HL-60 (cell line): Measurements from ENCODE around the gene DYRK1A.
"Not testable (repeated sequence)": the region's sequence is repeated elsewhere in the genome, so short reads cannot be mapped to it uniquely, and the experiment has no call there.

ENCODE experiments used
- DNase-seq, 2 experiments: peaks; one replicate each; pipeline ENCODE4 v3.0.0-alpha.2; 2010 to 2020; ENCODE audit warnings: low read depth in 1 of 2, low spot score in 1 of 2
- H3K27ac ChIP-seq: fragments of 250-450 bp; sonication (Bioruptor Pico); replicated peaks from 2 replicates; pipeline ENCODE4 v1.5.1; 2020; ENCODE audit warnings: mild to moderate bottlenecking, moderate library complexity
- H3K27me3 ChIP-seq: fragments of 250-450 bp; sonication (Bioruptor Pico); 2 replicates; pipeline ENCODE4 v1.5.1; 2021; ENCODE audit warnings: mild to moderate bottlenecking, moderate library complexity; ENCODE audit not compliant: insufficient read depth, poor library complexity, severe bottlenecking
- H3K4me3 ChIP-seq: replicated peaks from 2 replicates; pipeline ENCODE4 v1.5.1; 2011; ENCODE audit warnings: mild to moderate bottlenecking, control low read depth, low read length; ENCODE audit not compliant: insufficient read depth
- GABPA ChIP-seq: IDR thresholded peaks from 2 replicates; pipeline ENCODE4 v1.6.1; 2012; ENCODE audit warnings: low read depth
- POLR2AphosphoS5 ChIP-seq: IDR thresholded peaks from 2 replicates; pipeline ENCODE4 v1.6.1; 2012; ENCODE audit warnings: low read depth
- SPI1 ChIP-seq: IDR thresholded peaks from 2 replicates; pipeline ENCODE4 v1.6.1; 2012; ENCODE audit warnings: low read depth, mild to moderate bottlenecking, borderline replicate concordance
- long read RNA-seq: library from polyadenylated mRNA; unstranded; transcript quantifications from one replicate; pipeline ENCODE4 v2.0.0, GENCODE V29; 2020
- TF ChIP-seq, protein P1 (sequence below): IDR thresholded peaks from 2 replicates; pipeline ENCODE4 v1.6.1; 2012; ENCODE audit warnings: low read depth; ENCODE audit not compliant: insufficient replicate concordance
- TF ChIP-seq, protein P2 (sequence below): IDR thresholded peaks from one replicate; pipeline ENCODE4 v1.5.1; 2011; ENCODE audit warnings: low read length, control low read depth, inconsistent platforms; ENCODE audit not compliant: insufficient read depth

The DYRK1A gene
- long read RNA-seq, partial matches to known transcripts = 3 of 13 reads
- long read RNA-seq, other reads (novel, unspliced or antisense) = 10 of 13 reads

DNA sequence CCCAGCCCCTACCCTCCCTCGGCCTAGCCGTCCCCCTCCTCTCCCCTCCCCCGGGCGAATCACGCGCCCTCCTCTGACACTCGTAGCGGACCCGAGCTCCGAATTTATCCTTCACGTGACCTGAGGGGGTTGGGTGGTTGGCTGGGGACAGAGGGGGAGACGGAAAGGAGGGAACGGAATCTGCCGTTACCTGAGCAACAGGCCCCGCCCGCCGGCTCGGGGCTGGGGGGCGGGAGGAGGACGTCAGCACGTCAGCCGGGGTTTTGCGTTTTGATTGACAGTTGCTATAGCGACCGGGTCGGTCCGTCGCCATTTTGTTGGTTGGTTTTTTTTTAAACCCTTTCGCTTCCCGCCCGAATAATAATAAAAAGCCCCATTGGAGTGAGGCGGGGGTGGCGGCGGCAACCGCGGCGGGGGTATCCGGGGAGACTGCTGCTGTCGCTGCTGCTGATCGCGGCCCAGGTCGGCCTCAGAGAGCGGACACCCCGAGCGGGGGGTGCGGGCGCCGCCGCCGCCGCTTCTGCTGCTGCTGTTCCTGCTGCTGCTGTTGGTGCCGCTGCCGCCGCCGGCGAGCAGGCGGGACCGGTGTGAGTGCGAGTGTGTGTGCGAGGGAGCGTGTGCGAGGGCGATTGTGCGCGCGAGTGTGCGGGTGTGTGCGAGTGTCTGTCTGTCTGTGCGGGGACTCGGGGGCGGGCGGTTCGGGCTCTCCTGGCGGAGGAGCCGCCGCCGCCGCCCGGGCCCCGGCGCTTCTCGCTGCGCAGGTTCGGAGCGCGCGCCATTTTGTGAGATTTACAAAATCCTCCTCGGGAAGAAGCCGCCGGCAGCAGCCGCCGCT lies at the start of gene DYRK1A:
DYRK1A (plus strand) TSS at position 292 of the 835 bp plus-strand sequence. CDS start 53,602 bp downstream, outside the sequence.
- Histone ChIP-seq H3K27ac (peak within 1 kb of the TSS; percentile 100), H3K27me3 (no peaks in the 10 kb centered on the region), H3K4me3 (peak within 1 kb of the TSS; percentile 63)
- peak; percentile 99 for DNase-seq
- TF ChIP-seq GABPA (no peak; the same call in 1 of the 2 replicates), SPI1 (no peak), POLR2AphosphoS5 (peak; percentile 63; the same call in 1 of the 2 replicates)
- TF ChIP-seq, protein P1, sequence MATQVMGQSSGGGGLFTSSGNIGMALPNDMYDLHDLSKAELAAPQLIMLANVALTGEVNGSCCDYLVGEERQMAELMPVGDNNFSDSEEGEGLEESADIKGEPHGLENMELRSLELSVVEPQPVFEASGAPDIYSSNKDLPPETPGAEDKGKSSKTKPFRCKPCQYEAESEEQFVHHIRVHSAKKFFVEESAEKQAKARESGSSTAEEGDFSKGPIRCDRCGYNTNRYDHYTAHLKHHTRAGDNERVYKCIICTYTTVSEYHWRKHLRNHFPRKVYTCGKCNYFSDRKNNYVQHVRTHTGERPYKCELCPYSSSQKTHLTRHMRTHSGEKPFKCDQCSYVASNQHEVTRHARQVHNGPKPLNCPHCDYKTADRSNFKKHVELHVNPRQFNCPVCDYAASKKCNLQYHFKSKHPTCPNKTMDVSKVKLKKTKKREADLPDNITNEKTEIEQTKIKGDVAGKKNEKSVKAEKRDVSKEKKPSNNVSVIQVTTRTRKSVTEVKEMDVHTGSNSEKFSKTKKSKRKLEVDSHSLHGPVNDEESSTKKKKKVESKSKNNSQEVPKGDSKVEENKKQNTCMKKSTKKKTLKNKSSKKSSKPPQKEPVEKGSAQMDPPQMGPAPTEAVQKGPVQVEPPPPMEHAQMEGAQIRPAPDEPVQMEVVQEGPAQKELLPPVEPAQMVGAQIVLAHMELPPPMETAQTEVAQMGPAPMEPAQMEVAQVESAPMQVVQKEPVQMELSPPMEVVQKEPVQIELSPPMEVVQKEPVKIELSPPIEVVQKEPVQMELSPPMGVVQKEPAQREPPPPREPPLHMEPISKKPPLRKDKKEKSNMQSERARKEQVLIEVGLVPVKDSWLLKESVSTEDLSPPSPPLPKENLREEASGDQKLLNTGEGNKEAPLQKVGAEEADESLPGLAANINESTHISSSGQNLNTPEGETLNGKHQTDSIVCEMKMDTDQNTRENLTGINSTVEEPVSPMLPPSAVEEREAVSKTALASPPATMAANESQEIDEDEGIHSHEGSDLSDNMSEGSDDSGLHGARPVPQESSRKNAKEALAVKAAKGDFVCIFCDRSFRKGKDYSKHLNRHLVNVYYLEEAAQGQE = peak; percentile 49
- TF ChIP-seq, protein P2, sequence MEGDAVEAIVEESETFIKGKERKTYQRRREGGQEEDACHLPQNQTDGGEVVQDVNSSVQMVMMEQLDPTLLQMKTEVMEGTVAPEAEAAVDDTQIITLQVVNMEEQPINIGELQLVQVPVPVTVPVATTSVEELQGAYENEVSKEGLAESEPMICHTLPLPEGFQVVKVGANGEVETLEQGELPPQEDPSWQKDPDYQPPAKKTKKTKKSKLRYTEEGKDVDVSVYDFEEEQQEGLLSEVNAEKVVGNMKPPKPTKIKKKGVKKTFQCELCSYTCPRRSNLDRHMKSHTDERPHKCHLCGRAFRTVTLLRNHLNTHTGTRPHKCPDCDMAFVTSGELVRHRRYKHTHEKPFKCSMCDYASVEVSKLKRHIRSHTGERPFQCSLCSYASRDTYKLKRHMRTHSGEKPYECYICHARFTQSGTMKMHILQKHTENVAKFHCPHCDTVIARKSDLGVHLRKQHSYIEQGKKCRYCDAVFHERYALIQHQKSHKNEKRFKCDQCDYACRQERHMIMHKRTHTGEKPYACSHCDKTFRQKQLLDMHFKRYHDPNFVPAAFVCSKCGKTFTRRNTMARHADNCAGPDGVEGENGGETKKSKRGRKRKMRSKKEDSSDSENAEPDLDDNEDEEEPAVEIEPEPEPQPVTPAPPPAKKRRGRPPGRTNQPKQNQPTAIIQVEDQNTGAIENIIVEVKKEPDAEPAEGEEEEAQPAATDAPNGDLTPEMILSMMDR = no peak

DNA sequence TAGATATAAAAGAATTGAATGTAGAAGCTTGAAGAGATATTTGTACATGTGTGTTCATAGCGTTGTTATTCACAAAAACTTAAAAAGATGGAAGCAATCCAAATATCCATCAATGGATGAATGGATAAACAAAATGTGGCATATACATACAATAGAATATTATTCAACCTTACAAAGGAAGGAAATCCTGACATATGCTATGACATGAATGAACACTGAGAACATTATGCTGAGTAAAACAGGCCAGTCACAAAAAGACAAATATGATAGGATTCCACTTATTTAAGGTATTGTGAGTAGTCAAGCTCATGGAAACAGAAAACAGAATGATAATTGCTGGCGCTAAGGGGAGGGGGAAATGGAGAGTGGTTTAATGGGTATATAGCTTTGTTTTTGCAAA lies 47.0 kb upstream of the DYRK1A start:
- TF ChIP-seq GABPA = no peak
- TF ChIP-seq, protein P1 = no peak
- TF ChIP-seq POLR2AphosphoS5 = no peak
- TF ChIP-seq, protein P2 = no peak
- no peak for TF ChIP-seq SPI1
- Histone ChIP-seq H3K27me3 (no peaks in the 10 kb centered on the region), H3K4me3 (no peak overlapping the region), H3K27ac (no peak overlapping the region)
- DNase-seq = no peak

DNA sequence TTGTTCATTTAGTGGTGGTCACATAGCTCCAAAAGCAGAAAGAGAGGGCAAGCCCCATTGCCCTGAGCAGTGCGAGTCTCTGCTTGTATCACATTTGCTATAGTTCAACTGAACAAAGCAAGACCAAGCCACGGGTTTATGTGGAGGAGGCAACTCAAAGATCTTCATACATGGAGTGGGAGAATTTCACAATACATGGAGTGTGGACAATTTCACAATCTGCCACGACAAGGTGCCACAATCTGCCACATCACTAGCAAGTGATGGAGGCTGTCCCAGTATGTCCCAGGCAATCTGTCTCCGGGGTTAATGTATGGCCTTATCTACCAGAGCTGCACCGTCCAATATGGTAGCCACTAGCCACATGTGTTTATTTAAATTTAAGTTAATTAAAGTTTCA lies 44.5 kb upstream of the DYRK1A start:
- H3K27me3 ChIP-seq = no peaks in the 10 kb centered on the region
- TF ChIP-seq, protein P2 = no peak

DNA sequence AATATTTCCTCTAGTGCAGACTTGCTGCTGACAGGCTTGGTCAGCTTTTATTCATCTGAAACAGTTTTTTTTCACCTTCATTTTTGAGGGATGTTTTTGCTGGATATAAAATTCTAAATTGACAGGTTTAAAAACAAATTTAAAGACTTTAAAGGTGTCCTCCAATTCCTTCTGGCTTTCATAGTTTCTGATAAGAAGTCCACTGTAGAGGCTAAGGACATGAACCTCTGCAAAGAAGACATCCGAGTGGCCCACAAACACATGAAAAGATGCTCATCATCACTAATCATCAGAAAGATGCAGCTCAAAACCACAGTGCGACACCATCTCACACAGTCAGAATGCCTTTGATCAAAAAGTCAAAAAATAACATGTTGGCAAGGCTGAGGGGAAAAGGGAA lies 42.0 kb upstream of the DYRK1A start:
- Histone ChIP-seq H3K27me3 (no peaks in the 10 kb centered on the region), H3K27ac (no peak overlapping the region), H3K4me3 (no peak overlapping the region)
- TF ChIP-seq GABPA (no peak), SPI1 (no peak), POLR2AphosphoS5 (no peak)
- TF ChIP-seq, protein P2 = no peak
- TF ChIP-seq, protein P1 = no peak
- no peak for DNase-seq

More for the DNA sequence above, 44.5 kb upstream of the DYRK1A start:
- Histone ChIP-seq H3K4me3 (no peak overlapping the region), H3K27ac (no peak overlapping the region)
- peak in 1 of 2 experiments; percentile 12 for DNase-seq

DNA sequence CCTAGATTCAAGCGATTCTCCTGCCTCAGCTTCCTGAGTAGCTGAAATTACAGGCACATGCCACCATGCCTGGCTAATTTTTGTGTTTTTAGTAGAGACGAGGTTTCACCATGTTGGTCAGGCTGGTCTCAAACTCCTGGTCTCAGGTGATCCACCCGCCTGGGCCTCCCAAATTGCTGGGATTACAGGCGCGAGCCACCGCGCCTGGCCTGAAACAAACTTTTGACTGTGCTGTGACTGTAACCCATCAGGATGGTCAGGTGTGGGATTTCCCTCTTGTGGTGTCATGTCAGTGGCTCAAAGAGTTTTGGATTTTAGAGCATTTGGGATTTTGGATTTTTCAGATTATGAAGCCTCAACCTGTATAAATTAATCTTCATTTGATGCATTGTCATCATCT lies 38.4 kb upstream of the DYRK1A start:
- not testable (repeated sequence) for H3K27me3 ChIP-seq, DNase-seq, H3K4me3 ChIP-seq, H3K27ac ChIP-seq
